ENCODE measurements around the gene PALM3. TPM values are rescaled to one million over a fixed set of nuclear protein-coding genes. Genes with fewer than 3 reads are reported as not detected.

PALM3 gene
- total RNA-seq, 4 donors from 2014 or later = 0.55 to 4.3 TPM; not detected in 2

- no peak overlapping the region for H3K27ac ChIP-seq
- no peaks in the 10 kb centered on the region for H3K36me3 ChIP-seq
- DNase-seq = no peak
- no peaks in the 10 kb centered on the region for H3K4me1 ChIP-seq
- no peaks in the 10 kb centered on the region for H3K27me3 ChIP-seq
- TF ChIP-seq POLR2A (IDR thresholded peaks at IDR 0.05) (no peak), CTCF (IDR thresholded peaks at IDR 0.05) (no peak)
- H3K9me3 ChIP-seq = no peaks in the 10 kb centered on the region
- H3K4me3 ChIP-seq = no peak overlapping the region
- intact Hi-C loops (cut with DNase I; ENCODE audit: low total_unique reads) = no loop called here
These were observed 39.2 kb upstream of the PALM3 start for GRCh38 chr19:14101003-14101545.

GRCh38 chr19:14097532-14098151, 35.8 kb upstream of the PALM3 start:
- Histone ChIP-seq H3K4me1 (no peaks in the 10 kb centered on the region), H3K9me3 (peaks cover 0 to 3% of the 10 kb centered on the region in 2 donors), H3K36me3 (no peaks in the 10 kb centered on the region), H3K27ac (no peak overlapping the region), H3K4me3 (no peak overlapping the region), H3K27me3 (no peaks in the 10 kb centered on the region)
- TF ChIP-seq CTCF (IDR thresholded peaks at IDR 0.05) = no peak
- TF ChIP-seq POLR2A (IDR thresholded peaks at IDR 0.05) = no peak
- intact Hi-C loops (cut with DNase I; ENCODE audit: low total_unique reads) = no loop called here
- DNase-seq = no peak

GRCh38 chr19:14096272-14096992, 34.6 kb upstream of the PALM3 start:
- no peak overlapping the region for H3K27ac ChIP-seq
- DNase-seq = no peak
- peaks cover 0 to 3% of the 10 kb centered on the region in 2 donors for H3K9me3 ChIP-seq
- TF ChIP-seq CTCF (IDR thresholded peaks at IDR 0.05) (no peak), POLR2A (IDR thresholded peaks at IDR 0.05) (no peak)
- H3K27me3 ChIP-seq = no peaks in the 10 kb centered on the region
- no peaks in the 10 kb centered on the region for H3K36me3 ChIP-seq
- no peak overlapping the region for H3K4me3 ChIP-seq
- no peaks in the 10 kb centered on the region for H3K4me1 ChIP-seq
- intact Hi-C loops (cut with DNase I; ENCODE audit: low total_unique reads) = no loop called here

- Histone ChIP-seq H3K9me3 (peaks cover 0 to 3% of the 10 kb centered on the region in 2 donors), H3K4me3 (no peak overlapping the region), H3K36me3 (no peaks in the 10 kb centered on the region), H3K27me3 (no peaks in the 10 kb centered on the region), H3K27ac (no peak overlapping the region), H3K4me1 (no peaks in the 10 kb centered on the region)
- no peak for TF ChIP-seq CTCF (IDR thresholded peaks at IDR 0.05)
- TF ChIP-seq POLR2A (IDR thresholded peaks at IDR 0.05) = no peak
- DNase-seq = no peak
- intact Hi-C loops (cut with DNase I; ENCODE audit: low total_unique reads) = no loop called here
These were observed 33.0 kb upstream of the PALM3 start for GRCh38 chr19:14094854-14095253.
